ENCODE data around the gene ACP3. TPM values are rescaled to one million over a fixed set of nuclear protein-coding genes. Genes with fewer than 3 reads are reported as not detected.

Gene ACP3
- total and polyA plus RNA-seq, 8 donors: 1.9 to 6.3 (median 3.3) TPM

- no peaks in the 10 kb centered on the region for H3K9me3 ChIP-seq
- H3K4me3 ChIP-seq: no peak overlapping the region
- ATAC-seq: peak in 3 of 4 donors; percentile 75 to 87 (median 76)
- peaks cover 0 to 12% (median 0%) of the 10 kb centered on the region in 3 donors for H3K4me1 ChIP-seq
- intact Hi-C loops (cut with DNase I): no loop called here
- no peaks in the 10 kb centered on the region for H3K36me3 ChIP-seq
- no peaks in the 10 kb centered on the region for H3K27me3 ChIP-seq
- DNase-seq: no peak
- 52 to 54% methylated on average over 1 of the region's 1 CpG for WGBS, 2 donors
- TF ChIP-seq, protein P1, sequence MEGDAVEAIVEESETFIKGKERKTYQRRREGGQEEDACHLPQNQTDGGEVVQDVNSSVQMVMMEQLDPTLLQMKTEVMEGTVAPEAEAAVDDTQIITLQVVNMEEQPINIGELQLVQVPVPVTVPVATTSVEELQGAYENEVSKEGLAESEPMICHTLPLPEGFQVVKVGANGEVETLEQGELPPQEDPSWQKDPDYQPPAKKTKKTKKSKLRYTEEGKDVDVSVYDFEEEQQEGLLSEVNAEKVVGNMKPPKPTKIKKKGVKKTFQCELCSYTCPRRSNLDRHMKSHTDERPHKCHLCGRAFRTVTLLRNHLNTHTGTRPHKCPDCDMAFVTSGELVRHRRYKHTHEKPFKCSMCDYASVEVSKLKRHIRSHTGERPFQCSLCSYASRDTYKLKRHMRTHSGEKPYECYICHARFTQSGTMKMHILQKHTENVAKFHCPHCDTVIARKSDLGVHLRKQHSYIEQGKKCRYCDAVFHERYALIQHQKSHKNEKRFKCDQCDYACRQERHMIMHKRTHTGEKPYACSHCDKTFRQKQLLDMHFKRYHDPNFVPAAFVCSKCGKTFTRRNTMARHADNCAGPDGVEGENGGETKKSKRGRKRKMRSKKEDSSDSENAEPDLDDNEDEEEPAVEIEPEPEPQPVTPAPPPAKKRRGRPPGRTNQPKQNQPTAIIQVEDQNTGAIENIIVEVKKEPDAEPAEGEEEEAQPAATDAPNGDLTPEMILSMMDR (IDR thresholded peaks at IDR 0.05): no peak
- H3K27ac ChIP-seq: no peak overlapping the region
- no peak for FAIRE-seq
Observed at GRCh38 chr3:132405188-132405587, 88.0 kb downstream of the ACP3 start.

- no peak for ATAC-seq
Observed at GRCh38 chr3:132405609-132406299, 88.5 kb downstream of the ACP3 start.

GRCh38 chr3:132406587-132406986 is 89.4 kb downstream of the ACP3 start:
- Histone ChIP-seq H3K4me3 (no peak overlapping the region), H3K4me1 (peaks cover 0 to 12% (median 0%) of the 10 kb centered on the region in 3 donors), H3K9me3 (no peaks in the 10 kb centered on the region), H3K27me3 (no peaks in the 10 kb centered on the region), H3K27ac (no peak overlapping the region), H3K36me3 (no peaks in the 10 kb centered on the region)
- ATAC-seq (no peak), FAIRE-seq (no peak), DNase-seq (no peak)
- TF ChIP-seq, protein P1 (IDR thresholded peaks at IDR 0.05): no peak
- 86 to 91% methylated on average over 2 of the region's 2 CpGs for WGBS, 2 donors
- intact Hi-C loops (cut with DNase I): no loop called here

More at GRCh38 chr3:132405609-132406299, 88.5 kb downstream of the ACP3 start:
- FAIRE-seq (no peak), DNase-seq (no peak)
- intact Hi-C loops (cut with DNase I): no loop called here
- Histone ChIP-seq H3K4me3 (no peak overlapping the region), H3K9me3 (no peaks in the 10 kb centered on the region), H3K27me3 (no peaks in the 10 kb centered on the region), H3K4me1 (peaks cover 0 to 12% (median 0%) of the 10 kb centered on the region in 3 donors), H3K27ac (no peak overlapping the region), H3K36me3 (no peaks in the 10 kb centered on the region)
- 76 to 80% methylated on average over 4 of the region's 4 CpGs for WGBS, 2 donors
- TF ChIP-seq, protein P1 (IDR thresholded peaks at IDR 0.05): no peak

DNA sequence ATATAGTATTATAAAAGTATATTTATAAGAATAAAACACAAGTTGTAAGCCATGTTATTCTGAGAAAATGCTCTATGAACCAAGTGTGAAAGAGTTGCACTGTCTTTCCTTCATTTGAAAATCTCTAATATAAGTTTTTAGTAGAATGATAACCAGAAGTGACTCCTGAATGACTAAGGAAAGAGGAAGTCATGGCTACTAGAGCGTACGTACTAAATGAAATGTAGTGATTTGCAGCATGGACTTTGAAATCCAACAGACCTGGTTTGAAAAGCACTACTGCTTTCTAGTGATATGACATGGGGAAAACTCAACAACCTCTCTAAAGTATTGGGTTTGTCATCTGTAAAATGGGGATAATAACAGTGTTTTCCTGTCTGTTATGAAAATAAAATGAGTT is 89.8 kb downstream of the ACP3 start:
- no peak for ATAC-seq
- Histone ChIP-seq H3K9me3 (no peaks in the 10 kb centered on the region), H3K4me3 (no peak overlapping the region), H3K27ac (no peak overlapping the region), H3K4me1 (peaks cover 0 to 12% (median 0%) of the 10 kb centered on the region in 3 donors), H3K36me3 (no peaks in the 10 kb centered on the region), H3K27me3 (no peaks in the 10 kb centered on the region)
- no peak for DNase-seq
- no peak for FAIRE-seq
- intact Hi-C loops (cut with DNase I): no loop called here
- TF ChIP-seq, protein P1 (IDR thresholded peaks at IDR 0.05): no peak
- WGBS, 2 donors: 89% methylated on average over 2 of the region's 2 CpGs

Other genes with a start within 250 kb of the ACP3 start
- gene DNAJC13, start 100.1 kb downstream of the ACP3 start, total RNA-seq: 10 to 100 TPM in 5 of 6 donors, 1 to 10 TPM in 1; 8.2 to 23.2 (median 13.7) TPM
- 1 to 10 TPM; 3.8 to 5.7 TPM for gene DNAJC13, start 100.1 kb downstream of the ACP3 start, polyA plus RNA-seq